Endothelial cell (in vitro differentiated cells): Measurements from ENCODE around the gene ZBTB8A. TPM values are rescaled to one million over a fixed set of nuclear protein-coding genes. Genes with fewer than 3 reads are reported as not detected.

Experiments
- DNase-seq: peaks from one replicate; pipeline ENCODE4 v3.0.0; 2021; ENCODE audit warnings: low spot score
- H3K27ac Mint-ChIP-seq: one replicate; pipeline ENCODE4 v1.8.0; 2021; ENCODE audit warnings: mixed read lengths, inconsistent platforms; ENCODE audit not compliant: unreplicated experiment
- H3K27me3 Mint-ChIP-seq: one replicate; pipeline ENCODE4 v1.8.0; 2021; ENCODE audit warnings: mild to moderate bottlenecking, moderate library complexity, mixed read lengths, inconsistent platforms; ENCODE audit not compliant: unreplicated experiment
- H3K36me3 Mint-ChIP-seq: one replicate; pipeline ENCODE4 v1.8.0; 2021; ENCODE audit warnings: mild to moderate bottlenecking, low read depth, mixed read lengths, inconsistent platforms; ENCODE audit not compliant: unreplicated experiment
- H3K4me1 Mint-ChIP-seq: one replicate; pipeline ENCODE4 v1.8.0; 2021; ENCODE audit warnings: mild to moderate bottlenecking, mixed read lengths, inconsistent platforms; ENCODE audit not compliant: unreplicated experiment
- H3K4me3 Mint-ChIP-seq: one replicate; pipeline ENCODE4 v1.8.0; 2021; ENCODE audit warnings: mild to moderate bottlenecking, mixed read lengths, inconsistent platforms; ENCODE audit not compliant: unreplicated experiment
- H3K9me3 Mint-ChIP-seq: one replicate; pipeline ENCODE4 v1.8.0; 2021; ENCODE audit warnings: mixed read lengths, inconsistent platforms; ENCODE audit not compliant: unreplicated experiment
- CTCF ChIP-seq: fragments of 200-600 bp; sonication (generic); IDR thresholded peaks from one replicate; pipeline ENCODE4 v1.5.0; 2021; ENCODE audit warnings: antibody characterized with exemption; ENCODE audit not compliant: unreplicated experiment
- total RNA-seq: library from RNA; stranded (reverse); fragmentation: NEBNext Ultra II Directional; extraction: Animal tissue kit (Norgen Biotek cat#: 25700); gene quantifications from one replicate; pipeline ENCODE4 v1.2.1, GENCODE V29; 2021; ENCODE audit not compliant: unreplicated experiment

Gene ZBTB8A
- total RNA-seq, 1 donor from 2014 or later: 17.4 TPM

- TF ChIP-seq CTCF: no peak
- Mint-ChIP-seq H3K27me3 (peaks cover under 1% of the 10 kb centered on the region), H3K4me3 (no peak overlapping the region), H3K36me3 (no peaks in the 10 kb centered on the region), H3K4me1 (peaks cover 22% of the 10 kb centered on the region), H3K9me3 (no peaks in the 10 kb centered on the region), H3K27ac (no peak overlapping the region)
- no peak for DNase-seq
These were observed 44.4 kb upstream of the ZBTB8A start for GRCh38 chr1:32494711-32495337.

GRCh38 chr1:32496127-32496526, 43.1 kb upstream of the ZBTB8A start:
- H3K4me3 Mint-ChIP-seq: no peak overlapping the region
- no peaks in the 10 kb centered on the region for H3K36me3 Mint-ChIP-seq
- DNase-seq: no peak
- H3K27me3 Mint-ChIP-seq: peaks cover 6% of the 10 kb centered on the region
- no peak overlapping the region for H3K27ac Mint-ChIP-seq
- H3K9me3 Mint-ChIP-seq: no peaks in the 10 kb centered on the region
- H3K4me1 Mint-ChIP-seq: peaks cover 20% of the 10 kb centered on the region
- TF ChIP-seq CTCF: no peak

GRCh38 chr1:32498751-32499150, 40.5 kb upstream of the ZBTB8A start:
- no peak for TF ChIP-seq CTCF
- peaks cover 9% of the 10 kb centered on the region for H3K27me3 Mint-ChIP-seq
- peaks cover 32% of the 10 kb centered on the region for H3K4me1 Mint-ChIP-seq
- H3K9me3 Mint-ChIP-seq: no peaks in the 10 kb centered on the region
- no peaks in the 10 kb centered on the region for H3K36me3 Mint-ChIP-seq
- H3K27ac Mint-ChIP-seq: no peak overlapping the region
- DNase-seq: no peak
- H3K4me3 Mint-ChIP-seq: peak overlapping the region; percentile 51

GRCh38 chr1:32500387-32501209, 38.6 kb upstream of the ZBTB8A start:
- Mint-ChIP-seq H3K4me3 (peak overlapping the region; percentile 92), H3K4me1 (peaks cover 34% of the 10 kb centered on the region), H3K27me3 (peaks cover 12% of the 10 kb centered on the region), H3K36me3 (no peaks in the 10 kb centered on the region), H3K9me3 (no peaks in the 10 kb centered on the region), H3K27ac (peak overlapping the region; percentile 92)
- no peak for TF ChIP-seq CTCF
- DNase-seq: peak; percentile 71

- H3K27ac Mint-ChIP-seq: peak overlapping the region; percentile 95
These were observed 37.4 kb upstream of the ZBTB8A start for GRCh38 chr1:32501865-32502264.

More at GRCh38 chr1:32501865-32502264, 37.4 kb upstream of the ZBTB8A start:
- DNase-seq: peak; percentile 15
- no peak for TF ChIP-seq CTCF
- peak overlapping the region; percentile 70 for H3K4me3 Mint-ChIP-seq
- no peaks in the 10 kb centered on the region for H3K36me3 Mint-ChIP-seq
- peaks cover 28% of the 10 kb centered on the region for H3K4me1 Mint-ChIP-seq
- H3K9me3 Mint-ChIP-seq: no peaks in the 10 kb centered on the region
- peaks cover 12% of the 10 kb centered on the region for H3K27me3 Mint-ChIP-seq
